IPS DF 6.9 (cell line): ENCODE data around the gene ERICH6.

Experiments used
- DNase-seq: peaks from one replicate; pipeline ENCODE4 v3.0.0-alpha.2; 2013; ENCODE audit warnings: low read depth, low spot score
- H3K27ac ChIP-seq: one replicate; pipeline ENCODE4 v1.5.1; 2013; ENCODE audit warnings: low read length, control low read depth
- H3K27me3 ChIP-seq: 2 replicates; pipeline ENCODE4 v1.6.1; 2013; ENCODE audit warnings: mild to moderate bottlenecking, low read length; ENCODE audit not compliant: control insufficient read depth, insufficient read depth
- H3K36me3 ChIP-seq: 2 replicates; pipeline ENCODE4 v1.6.1; 2013; ENCODE audit warnings: low read length; ENCODE audit not compliant: control insufficient read depth, insufficient read depth
- H3K4me1 ChIP-seq: 2 replicates; pipeline ENCODE4 v1.6.1; 2013; ENCODE audit warnings: low read length; ENCODE audit not compliant: control insufficient read depth, insufficient read depth
- H3K4me3 ChIP-seq: 2 replicates; pipeline ENCODE4 v1.5.1; 2013; ENCODE audit warnings: mild to moderate bottlenecking, low read length
- H3K9me3 ChIP-seq: 2 replicates; pipeline ENCODE4 v1.6.1; 2013; ENCODE audit warnings: low read length, inconsistent platforms; ENCODE audit not compliant: control insufficient read depth, insufficient read depth
- WGBS: extraction: QIAGEN DNeasy Blood & Tissue Kit; methylation state at CpG from one replicate; pipeline ENCODE4 v1.1.7; 2013; ENCODE audit warnings: mixed read lengths, missing lambda C conversion rate; ENCODE audit not compliant: insufficient read length, insufficient coverage; 5-methylcytosine and 5-hydroxymethylcytosine counted together

ERICH6 gene

GRCh38 chr3:150742679-150743078 is 39.0 kb upstream of the ERICH6 start:
- Histone ChIP-seq H3K36me3 (no peaks in the 10 kb centered on the region), H3K4me3 (no peak overlapping the region), H3K9me3 (no peaks in the 10 kb centered on the region), H3K27ac (no peak overlapping the region), H3K27me3 (no peaks in the 10 kb centered on the region), H3K4me1 (no peaks in the 10 kb centered on the region)
- DNase-seq, result no peak
- WGBS, result no CpG with 5 or more reads among the region's 4 CpGs

- no peak for DNase-seq
- H3K4me1 ChIP-seq, result no peaks in the 10 kb centered on the region
- H3K9me3 ChIP-seq, result no peaks in the 10 kb centered on the region
- no peaks in the 10 kb centered on the region for H3K27me3 ChIP-seq
- no CpG with 5 or more reads among the region's 15 CpGs for WGBS
- no peak overlapping the region for H3K4me3 ChIP-seq
- no peaks in the 10 kb centered on the region for H3K36me3 ChIP-seq
- no peak overlapping the region for H3K27ac ChIP-seq
Observed at GRCh38 chr3:150742141-150742523, 38.4 kb upstream of the ERICH6 start.

GRCh38 chr3:150741497-150742140 is 37.9 kb upstream of the ERICH6 start:
- no peak for DNase-seq
- Histone ChIP-seq H3K4me1 (0 out of 2 replicates have a peak, but pooled peaks cover 1% of the 10 kb centered on the region), H3K27ac (no peak overlapping the region), H3K27me3 (no peaks in the 10 kb centered on the region), H3K36me3 (no peaks in the 10 kb centered on the region), H3K4me3 (no peak overlapping the region), H3K9me3 (no peaks in the 10 kb centered on the region)
- no CpG with 5 or more reads among the region's 5 CpGs for WGBS

GRCh38 chr3:150740733-150741496 is 37.2 kb upstream of the ERICH6 start:
- Histone ChIP-seq H3K36me3 (no peaks in the 10 kb centered on the region), H3K4me1 (0 out of 2 replicates have a peak, but pooled peaks cover 3% of the 10 kb centered on the region), H3K4me3 (no peak overlapping the region), H3K27ac (no peak overlapping the region), H3K9me3 (no peaks in the 10 kb centered on the region), H3K27me3 (no peaks in the 10 kb centered on the region)
- DNase-seq, result no peak
- no CpG with 5 or more reads among the region's 12 CpGs for WGBS

GRCh38 chr3:150739877-150740645 is 36.3 kb upstream of the ERICH6 start:
- WGBS, result no CpG with 5 or more reads among the region's 8 CpGs
- H3K4me3 ChIP-seq, result no peak overlapping the region
- H3K27me3 ChIP-seq, result no peaks in the 10 kb centered on the region
- H3K36me3 ChIP-seq, result no peaks in the 10 kb centered on the region
- 0 out of 2 replicates have a peak, but pooled peaks cover 3% of the 10 kb centered on the region for H3K4me1 ChIP-seq
- no peak overlapping the region for H3K27ac ChIP-seq
- no peak for DNase-seq
- H3K9me3 ChIP-seq, result no peaks in the 10 kb centered on the region

GRCh38 chr3:150739200-150739863 is 35.6 kb upstream of the ERICH6 start:
- H3K4me1 ChIP-seq, result 0 out of 2 replicates have a peak, but pooled peaks cover 3% of the 10 kb centered on the region
- no peaks in the 10 kb centered on the region for H3K9me3 ChIP-seq

GRCh38 chr3:150738688-150739087 is 35.0 kb upstream of the ERICH6 start:
- Histone ChIP-seq H3K9me3 (no peaks in the 10 kb centered on the region), H3K4me3 (no peak overlapping the region), H3K36me3 (no peaks in the 10 kb centered on the region), H3K4me1 (0 out of 2 replicates have a peak, but pooled peaks cover 3% of the 10 kb centered on the region), H3K27ac (no peak overlapping the region), H3K27me3 (no peaks in the 10 kb centered on the region)
- DNase-seq, result no peak
- no CpG with 5 or more reads among the region's 4 CpGs for WGBS

More at GRCh38 chr3:150739200-150739863, 35.6 kb upstream of the ERICH6 start:
- no peak for DNase-seq
- Histone ChIP-seq H3K36me3 (no peaks in the 10 kb centered on the region), H3K4me3 (no peak overlapping the region), H3K27me3 (no peaks in the 10 kb centered on the region), H3K27ac (no peak overlapping the region)
- no CpG with 5 or more reads among the region's 7 CpGs for WGBS

GRCh38 chr3:150737874-150738679 is 34.4 kb upstream of the ERICH6 start:
- no peak overlapping the region for H3K4me3 ChIP-seq
- WGBS, result no CpG with 5 or more reads among the region's 2 CpGs
- no peak for DNase-seq
- H3K36me3 ChIP-seq, result no peaks in the 10 kb centered on the region
- no peak overlapping the region for H3K27ac ChIP-seq
- H3K9me3 ChIP-seq, result no peaks in the 10 kb centered on the region
- H3K27me3 ChIP-seq, result no peaks in the 10 kb centered on the region
- peaks cover 4% of the 10 kb centered on the region; the same call in 1 of the 2 replicates for H3K4me1 ChIP-seq

- Histone ChIP-seq H3K4me1 (peaks cover 4% of the 10 kb centered on the region; the same call in 1 of the 2 replicates), H3K27ac (no peak overlapping the region), H3K36me3 (no peaks in the 10 kb centered on the region), H3K4me3 (no peak overlapping the region), H3K9me3 (no peaks in the 10 kb centered on the region), H3K27me3 (no peaks in the 10 kb centered on the region)
- DNase-seq, result no peak
- WGBS, result no CpG with 5 or more reads among the region's 8 CpGs
Observed at GRCh38 chr3:150736903-150737832, 33.4 kb upstream of the ERICH6 start.
